LNCAP (cell line): Measurements from ENCODE around the gene MBD3L2.
"Not testable (repeated sequence)": the region's sequence is repeated elsewhere in the genome, so short reads cannot be mapped to it uniquely, and the experiment has no call there.

Experiments
- TF ChIP-seq, protein P1 (sequence below): fragments of 450-650 bp; IDR thresholded peaks from 2 replicates; pipeline ENCODE4 v1.5.1; 2017; ENCODE audit warnings: mild to moderate bottlenecking

The MBD3L2 gene

DNA sequence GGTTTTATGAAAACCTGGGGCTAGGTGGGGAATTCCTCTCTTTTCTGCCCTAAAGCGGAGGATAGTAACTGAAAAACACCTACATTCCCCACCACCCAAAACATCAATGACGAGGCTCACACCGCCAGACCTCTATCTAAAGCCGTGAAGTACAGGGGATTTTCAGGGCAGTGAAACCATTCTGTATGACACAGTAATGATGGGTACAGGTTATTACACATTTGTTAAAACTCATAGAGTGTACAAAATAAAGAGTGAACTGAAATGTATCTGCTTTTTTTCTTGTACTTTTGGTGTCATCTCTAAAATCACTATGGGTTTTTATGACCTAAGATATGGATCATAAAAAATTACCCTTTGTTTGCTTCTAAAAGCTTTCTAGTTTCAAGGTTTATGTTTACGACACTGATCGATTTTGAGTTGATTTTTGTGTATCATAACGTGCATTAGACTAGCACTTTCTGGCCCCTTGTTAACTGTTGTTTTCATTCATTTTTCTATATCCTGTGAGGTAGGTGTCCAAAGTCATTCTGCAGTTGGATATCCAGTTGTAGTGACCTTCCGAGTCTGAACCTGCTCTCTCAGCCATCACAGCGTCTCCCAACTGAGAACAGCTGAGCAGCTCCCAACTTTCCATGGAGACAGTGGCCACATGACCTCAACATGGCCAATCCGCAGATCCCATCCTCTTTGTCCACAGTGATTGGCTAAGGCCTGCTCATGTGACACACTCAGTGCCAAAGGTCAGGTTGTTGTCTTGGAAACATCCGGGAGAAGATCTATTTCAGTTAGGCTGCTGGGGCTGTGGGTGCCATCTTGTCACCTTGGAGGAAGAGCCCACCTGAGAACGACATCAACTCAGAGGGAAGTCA lies 38.2 kb upstream of the MBD3L2 start:
- TF ChIP-seq, protein P1, sequence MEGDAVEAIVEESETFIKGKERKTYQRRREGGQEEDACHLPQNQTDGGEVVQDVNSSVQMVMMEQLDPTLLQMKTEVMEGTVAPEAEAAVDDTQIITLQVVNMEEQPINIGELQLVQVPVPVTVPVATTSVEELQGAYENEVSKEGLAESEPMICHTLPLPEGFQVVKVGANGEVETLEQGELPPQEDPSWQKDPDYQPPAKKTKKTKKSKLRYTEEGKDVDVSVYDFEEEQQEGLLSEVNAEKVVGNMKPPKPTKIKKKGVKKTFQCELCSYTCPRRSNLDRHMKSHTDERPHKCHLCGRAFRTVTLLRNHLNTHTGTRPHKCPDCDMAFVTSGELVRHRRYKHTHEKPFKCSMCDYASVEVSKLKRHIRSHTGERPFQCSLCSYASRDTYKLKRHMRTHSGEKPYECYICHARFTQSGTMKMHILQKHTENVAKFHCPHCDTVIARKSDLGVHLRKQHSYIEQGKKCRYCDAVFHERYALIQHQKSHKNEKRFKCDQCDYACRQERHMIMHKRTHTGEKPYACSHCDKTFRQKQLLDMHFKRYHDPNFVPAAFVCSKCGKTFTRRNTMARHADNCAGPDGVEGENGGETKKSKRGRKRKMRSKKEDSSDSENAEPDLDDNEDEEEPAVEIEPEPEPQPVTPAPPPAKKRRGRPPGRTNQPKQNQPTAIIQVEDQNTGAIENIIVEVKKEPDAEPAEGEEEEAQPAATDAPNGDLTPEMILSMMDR: no peak

- TF ChIP-seq, protein P1: no peak
These were observed 35.4 kb upstream of the MBD3L2 start for GRCh38 chr19:7013678-7014077.

DNA sequence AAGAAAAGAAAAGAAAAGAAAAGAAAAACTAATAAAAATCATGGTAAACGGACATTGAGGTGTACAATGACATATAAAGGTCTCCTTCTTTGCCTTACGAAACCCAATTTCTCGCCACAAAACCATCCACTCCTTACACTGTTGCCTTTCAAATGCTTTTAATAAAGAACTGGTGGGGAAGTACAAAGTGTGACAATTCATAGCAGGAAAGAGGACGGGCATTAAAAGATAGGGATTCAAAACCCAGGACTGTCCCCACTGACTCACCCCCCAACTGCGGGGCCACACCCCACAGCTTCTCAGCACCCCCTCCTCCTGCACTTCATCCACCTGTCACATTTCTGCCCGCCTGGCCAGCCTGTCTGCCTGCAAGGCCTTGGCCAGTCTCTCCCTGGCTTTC lies 30.3 kb upstream of the MBD3L2 start:
- TF ChIP-seq, protein P1: no peak

- TF ChIP-seq, protein P1: not testable (repeated sequence)
These were observed 27.8 kb upstream of the MBD3L2 start, which contains the start of gene MBD3L2B for GRCh38 chr19:7021331-7021730. MBD3L2B (minus strand) TSS chr19:7021431; CDS start chr19:7021397, 34 bp downstream.

- TF ChIP-seq, protein P1: not testable (repeated sequence)
These were observed 18.8 kb upstream of the MBD3L2 start, which contains the start of gene MBD3L5 for GRCh38 chr19:7030278-7030677. MBD3L5 (plus strand) TSS chr19:7030578; CDS start chr19:7030612, 34 bp downstream.

GRCh38 chr19:7040079-7040478 lies 9.0 kb upstream of the MBD3L2 start, which contains the start of gene MBD3L4:
MBD3L4 (minus strand) TSS chr19:7040179; CDS start chr19:7040144, 35 bp downstream.
- TF ChIP-seq, protein P1: not testable (repeated sequence)

DNA sequence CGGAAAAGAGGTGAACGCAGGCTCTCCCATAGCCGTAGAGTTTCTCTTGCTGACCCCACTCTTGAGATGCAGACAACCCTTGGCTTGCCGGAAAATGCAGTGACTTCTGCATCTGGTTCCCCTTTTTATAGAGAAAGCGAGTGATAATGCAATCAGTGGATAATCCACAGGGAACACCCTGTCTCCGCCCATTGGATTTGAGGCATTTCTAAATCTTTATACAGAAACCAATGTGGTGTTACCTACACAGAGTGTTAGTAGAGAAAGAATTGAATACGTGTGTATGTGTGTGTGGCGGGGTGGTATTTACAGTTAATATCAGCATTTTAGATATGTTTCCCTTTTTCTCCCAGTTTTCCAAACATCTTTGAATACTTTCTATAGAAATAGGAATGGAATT lies 9.5 kb downstream of the MBD3L2 start, which contains the start of gene MBD3L3:
TSS of gene MBD3L3 (minus strand) at position 101 of the 400 bp plus-strand sequence. CDS start at position 30, 71 bp downstream.
- TF ChIP-seq, protein P1: not testable (repeated sequence)
